Stimulated activated CD8-positive, alpha-beta memory T cell treated with anti-CD3 and anti-CD28 coated beads, Interleukin-7, amount 100 ng/mL, for 4 hours (primary cell): Measurements from ENCODE around the gene FMNL3.

Source experiments
- DNase-seq, 2 donors: peaks; one replicate each; pipeline ENCODE4 v3.0.0-alpha.2; 2020; ENCODE audit warnings: low read depth in 2 of 2

The FMNL3 gene

DNA sequence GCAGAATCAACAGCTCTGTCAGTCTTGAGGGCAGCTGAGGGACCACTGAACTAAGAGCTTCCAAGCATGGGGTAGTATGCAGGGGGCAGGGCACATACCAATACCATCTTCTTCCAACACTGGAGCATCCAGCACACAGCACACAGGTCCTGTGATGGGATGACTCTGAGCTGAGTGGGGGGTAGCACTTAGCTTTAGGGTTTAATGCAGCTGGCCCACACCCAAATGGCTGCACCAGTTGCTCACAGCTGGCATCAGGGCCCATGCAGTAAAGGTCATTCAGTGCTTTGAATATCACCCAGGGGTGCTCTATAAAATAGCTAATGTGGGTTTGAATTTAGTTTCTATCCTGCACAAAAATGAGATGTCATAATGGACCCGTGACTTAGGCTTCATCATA, 103.5 kb downstream of the FMNL3 start:
- DNase-seq = no peak

DNA sequence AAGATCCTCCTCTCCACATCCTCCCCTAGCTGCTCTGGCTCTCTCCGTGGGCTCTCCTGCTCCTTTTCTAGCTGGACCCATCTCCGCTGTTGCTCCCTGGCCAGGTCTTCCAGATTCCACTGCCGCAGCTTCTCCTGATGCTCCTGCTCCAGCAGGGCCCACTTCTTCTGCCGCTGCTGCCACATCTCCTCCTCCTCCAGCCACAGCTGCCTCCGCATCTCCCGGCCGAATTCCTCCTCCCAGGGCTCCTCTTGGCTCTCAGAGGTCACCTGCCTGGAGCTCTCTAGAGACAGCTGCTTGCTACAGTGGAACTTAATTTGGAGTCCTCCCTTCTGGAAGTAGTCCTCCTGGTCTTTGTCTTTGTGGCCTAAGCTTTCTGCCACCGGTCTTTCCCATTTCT, 107.2 kb downstream of the FMNL3 start:
- DNase-seq = no peak

DNA sequence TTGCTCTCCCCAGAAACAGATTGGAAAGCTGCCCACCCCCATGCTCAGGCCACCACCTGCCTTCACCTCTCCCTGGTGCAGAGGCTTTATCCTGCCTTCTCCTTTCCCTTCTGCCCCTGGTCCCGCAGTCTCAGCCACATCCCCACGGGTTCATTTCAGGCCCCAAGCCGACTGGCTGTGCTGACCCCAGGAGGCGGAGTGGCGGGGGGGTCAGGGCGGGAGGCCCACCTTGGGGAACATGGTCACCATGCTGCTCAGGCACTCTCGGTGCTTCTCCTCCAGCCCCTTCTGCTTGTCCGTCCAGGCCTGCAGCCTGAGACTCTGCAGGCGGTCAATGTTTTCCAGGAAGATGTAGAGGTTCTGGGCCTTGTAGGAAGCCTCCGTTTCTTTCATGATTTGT, 108.7 kb downstream of the FMNL3 start:
- DNase-seq = no peak

DNA sequence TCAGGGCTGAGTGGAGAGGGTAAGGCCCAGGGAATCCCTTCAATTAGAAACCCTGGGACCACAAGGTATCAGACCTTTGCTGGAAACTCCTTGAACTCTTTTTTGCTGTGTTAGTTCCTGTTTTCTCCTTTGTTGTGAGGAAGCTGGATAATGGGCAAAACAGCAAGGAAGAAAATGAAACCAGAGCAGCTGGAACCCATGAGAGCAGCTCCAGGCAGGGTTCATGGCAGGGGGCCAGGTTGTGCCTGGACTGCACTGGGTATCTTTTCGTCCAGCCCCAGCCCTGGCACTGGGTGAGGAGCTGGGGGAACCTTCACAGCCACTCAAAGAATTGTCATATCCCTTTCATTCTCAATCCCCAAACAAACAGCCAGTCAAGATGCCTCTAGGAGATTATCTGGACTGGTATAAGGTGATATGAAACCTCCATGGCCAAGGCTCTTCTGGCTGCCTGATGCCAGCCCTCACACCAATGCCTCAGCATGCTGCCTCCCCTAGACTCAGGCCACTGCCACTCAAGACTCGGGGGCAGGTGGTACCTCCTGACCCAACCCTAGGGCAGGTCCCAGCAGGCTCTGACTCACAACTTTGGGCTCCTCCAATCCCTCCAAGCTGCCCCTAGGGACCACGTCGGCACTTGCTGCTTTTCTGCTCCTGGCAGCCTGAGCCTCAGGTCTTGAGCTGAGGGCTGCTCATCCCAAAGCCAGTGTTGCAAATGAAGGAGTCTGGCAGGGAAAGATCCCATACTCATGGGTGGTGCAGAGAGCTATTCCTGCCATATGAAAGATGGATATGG, 118.3 kb downstream of the FMNL3 start:
- DNase-seq = no peak

- no peak for DNase-seq
Measured at GRCh38 chr12:49588281-49588680, 118.9 kb downstream of the FMNL3 start.

DNA sequence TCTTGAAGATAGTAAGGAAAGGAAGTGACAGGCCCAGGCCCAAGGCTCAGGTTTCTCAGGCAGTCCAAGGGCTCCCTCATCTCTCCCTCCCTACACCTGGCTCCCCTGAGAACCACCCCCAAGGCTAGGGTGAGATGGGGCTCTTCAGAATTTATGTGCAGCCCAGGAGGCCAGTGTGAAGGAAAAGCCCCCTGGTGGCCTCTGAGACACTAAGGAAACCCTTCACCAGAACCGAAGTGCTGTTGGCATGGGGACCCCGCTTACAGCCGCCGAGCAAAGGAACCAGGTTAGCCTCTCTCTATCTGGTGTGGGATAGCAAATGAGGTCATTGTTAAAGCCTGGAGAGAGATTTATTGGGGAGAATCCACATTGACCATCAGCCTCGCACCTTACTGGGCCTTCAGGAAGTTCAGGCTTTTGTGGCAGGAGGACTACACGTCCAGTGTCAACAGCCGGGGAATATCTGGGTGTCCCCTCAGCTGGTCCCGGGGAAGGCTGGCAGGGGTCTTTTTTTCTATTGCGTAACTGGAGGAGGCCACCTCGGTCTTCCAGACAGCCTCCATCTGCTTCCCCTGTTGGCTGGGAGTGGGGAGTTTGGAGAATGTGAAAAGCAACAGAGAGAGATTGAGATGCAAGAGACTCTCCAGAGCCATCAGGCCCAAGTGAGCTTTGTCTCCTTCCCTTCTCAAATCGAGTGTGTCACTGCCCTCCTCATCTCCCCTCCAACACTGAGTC, 119.9 kb downstream of the FMNL3 start:
- DNase-seq = no peak
